ENCODE results near the gene MTMR3. TPM values are rescaled to one million over a fixed set of nuclear protein-coding genes. Genes with fewer than 3 reads are reported as not detected.
A peak's percentile ranks its signal among the peaks of the same experiment; 100 is the strongest.

MTMR3 gene
- total RNA-seq, 1 donor from 2014 or later: 35.4 TPM

DNA sequence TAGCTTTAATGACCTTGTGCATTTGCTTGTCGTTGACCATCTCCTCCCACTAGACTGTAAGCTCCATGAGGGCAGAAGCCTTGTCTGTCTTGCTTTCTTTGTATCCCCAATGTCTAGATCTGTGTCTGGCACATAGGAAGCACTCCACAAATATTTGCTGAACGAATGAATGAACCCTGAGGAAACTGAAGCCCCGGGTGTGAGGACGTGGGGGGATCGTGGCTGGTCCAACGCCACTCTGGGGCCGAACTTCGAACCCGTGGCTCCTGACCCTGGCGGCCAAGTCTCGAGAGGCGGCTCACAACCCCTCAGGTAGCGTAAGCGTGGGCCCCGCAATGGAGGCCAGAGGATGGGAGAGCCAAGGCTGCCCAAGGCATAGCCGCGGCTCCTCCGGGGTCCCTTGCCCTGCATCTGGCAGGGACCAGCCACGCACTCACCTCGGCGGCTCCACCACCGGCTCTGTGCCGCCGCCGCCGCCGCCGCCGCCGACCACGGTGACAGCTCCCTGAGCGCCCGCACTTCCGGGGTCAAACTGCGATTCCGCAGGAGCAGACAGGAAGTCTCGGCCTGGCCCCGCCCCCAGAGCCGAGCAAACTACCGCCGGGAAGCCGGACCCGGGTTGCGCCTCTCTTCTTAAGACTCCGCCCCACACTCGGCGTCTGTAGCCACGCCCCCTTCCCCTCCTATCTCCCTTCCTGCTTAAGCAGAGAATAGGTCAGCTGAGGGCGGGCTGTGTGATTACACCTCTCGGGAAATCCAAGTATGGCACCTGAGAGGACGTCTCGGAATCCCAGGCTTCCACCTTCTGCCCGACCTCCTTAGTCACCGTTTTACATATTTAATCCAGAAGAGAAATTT is 45.0 kb upstream of the MTMR3 start, which contains the start of gene ASCC2:
Gene ASCC2 (minus strand): TSS at position 534 of the 858 bp plus-strand sequence. CDS start 5,949 bp downstream, outside the sequence.
- H3K27me3 Mint-ChIP-seq (ENCODE audit: insufficient read depth, low read depth): peaks cover 9% of the 10 kb centered on the region
- peak within 1 kb of the TSS; percentile 38 for H3K27ac Mint-ChIP-seq
- H3K27ac ChIP-seq: no peak within 1 kb of the TSS
- H3K79me2 ChIP-seq (ENCODE audit: low read depth): peaks cover 12% of the 10 kb centered on the region
- no peaks in the 10 kb centered on the region for H3K27me3 ChIP-seq
- peaks cover 5% of the 10 kb centered on the region for H3K4me1 ChIP-seq
- peak; percentile 99 for DNase-seq (ENCODE audit: low spot score)
- H3K9me3 ChIP-seq (ENCODE audit: low read depth): no peaks in the 10 kb centered on the region
- peaks cover 21% of the 10 kb centered on the region for H3K4me1 Mint-ChIP-seq
- peak within 1 kb of the TSS; percentile 90 for H3K4me3 ChIP-seq
- H2AFZ ChIP-seq (replicated peaks): peak within 1 kb of the TSS; percentile 90
- TF ChIP-seq CTCF (IDR thresholded peaks at IDR 0.05) (peak; percentile 4), EZH2 (IDR thresholded peaks at IDR 0.05) (no peak)
- peak within 1 kb of the TSS; percentile 97 for H3K4me2 ChIP-seq
- H3K4me3 Mint-ChIP-seq: peak within 1 kb of the TSS; percentile 96
- no peaks in the 10 kb centered on the region for H3K36me3 Mint-ChIP-seq
- H3K9me3 Mint-ChIP-seq: no peaks in the 10 kb centered on the region
- H3K9ac ChIP-seq: peak within 1 kb of the TSS; percentile 55
- H3K36me3 ChIP-seq: no peaks in the 10 kb centered on the region
- no peaks in the 10 kb centered on the region for H4K20me1 ChIP-seq (ENCODE audit: low read depth)
- H3F3A ChIP-seq (ENCODE audit: low read depth): no peaks in the 10 kb centered on the region

- Histone ChIP-seq H3F3A (ENCODE audit: low read depth) (no peaks in the 10 kb centered on the region), H2AFZ (replicated peaks) (peak overlapping the region; percentile 80), H3K9ac (no peak overlapping the region), H3K4me1 (peaks cover 5% of the 10 kb centered on the region), H3K4me2 (peak overlapping the region; percentile 76), H3K9me3 (ENCODE audit: low read depth) (no peaks in the 10 kb centered on the region), H3K4me3 (peak overlapping the region; percentile 90), H3K36me3 (no peaks in the 10 kb centered on the region), H3K79me2 (ENCODE audit: low read depth) (peaks cover 12% of the 10 kb centered on the region), H3K27ac (no peak overlapping the region), H3K27me3 (no peaks in the 10 kb centered on the region), H4K20me1 (ENCODE audit: low read depth) (no peaks in the 10 kb centered on the region)
- no peak for DNase-seq (ENCODE audit: low spot score)
- Mint-ChIP-seq H3K36me3 (no peaks in the 10 kb centered on the region), H3K27ac (peak overlapping the region; percentile 38), H3K4me3 (peak overlapping the region; percentile 96), H3K4me1 (peaks cover 21% of the 10 kb centered on the region), H3K27me3 (ENCODE audit: insufficient read depth, low read depth) (peaks cover 9% of the 10 kb centered on the region), H3K9me3 (no peaks in the 10 kb centered on the region)
- TF ChIP-seq EZH2 (IDR thresholded peaks at IDR 0.05) (no peak), EZH2phosphoT487 (IDR thresholded peaks at IDR 0.05) (no peak), CTCF (IDR thresholded peaks at IDR 0.05) (no peak)
Measured at GRCh38 chr22:29838599-29838956, 44.4 kb upstream of the MTMR3 start.

DNA sequence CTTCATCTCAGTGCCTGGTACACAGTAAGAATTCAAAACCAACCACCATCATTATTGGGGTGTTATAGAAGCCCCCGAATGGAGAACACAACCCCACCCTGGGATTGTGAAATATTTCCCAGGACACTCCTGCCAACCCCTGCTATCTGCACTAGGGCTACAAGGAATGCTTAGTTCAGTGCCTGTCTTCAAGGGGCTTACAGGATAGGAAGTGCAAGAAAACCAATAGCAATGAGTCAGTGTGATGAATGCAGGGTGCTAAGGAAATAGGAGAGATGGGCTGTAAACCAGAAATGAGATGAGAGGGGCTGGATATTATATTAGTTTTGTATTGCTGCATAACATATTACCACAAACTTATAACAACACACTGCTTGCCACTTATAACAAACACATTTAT is 43.9 kb upstream of the MTMR3 start:
- peaks cover 9% of the 10 kb centered on the region for H3K27me3 Mint-ChIP-seq (ENCODE audit: insufficient read depth, low read depth)
- H3K4me3 Mint-ChIP-seq: peak overlapping the region; percentile 96
- H3K27me3 ChIP-seq: no peaks in the 10 kb centered on the region
- H3K36me3 Mint-ChIP-seq: no peaks in the 10 kb centered on the region
- H3K9me3 Mint-ChIP-seq: no peaks in the 10 kb centered on the region
- no peak for DNase-seq (ENCODE audit: low spot score)
- no peak overlapping the region for H3K4me3 ChIP-seq
- peak overlapping the region; percentile 80 for H2AFZ ChIP-seq (replicated peaks)
- H3K4me1 Mint-ChIP-seq: peaks cover 21% of the 10 kb centered on the region
- H3K27ac Mint-ChIP-seq: no peak overlapping the region
- H3K4me1 ChIP-seq: peaks cover 5% of the 10 kb centered on the region
- H4K20me1 ChIP-seq (ENCODE audit: low read depth): no peaks in the 10 kb centered on the region
- no peaks in the 10 kb centered on the region for H3K9me3 ChIP-seq (ENCODE audit: low read depth)
- TF ChIP-seq EZH2phosphoT487 (IDR thresholded peaks at IDR 0.05) (no peak), EZH2 (IDR thresholded peaks at IDR 0.05) (no peak)
- H3K79me2 ChIP-seq (ENCODE audit: low read depth): peaks cover 12% of the 10 kb centered on the region
- H3K36me3 ChIP-seq: no peaks in the 10 kb centered on the region
- H3K27ac ChIP-seq: no peak overlapping the region
- no peak overlapping the region for H3K9ac ChIP-seq
- no peak overlapping the region for H3K4me2 ChIP-seq
- no peaks in the 10 kb centered on the region for H3F3A ChIP-seq (ENCODE audit: low read depth)

DNA sequence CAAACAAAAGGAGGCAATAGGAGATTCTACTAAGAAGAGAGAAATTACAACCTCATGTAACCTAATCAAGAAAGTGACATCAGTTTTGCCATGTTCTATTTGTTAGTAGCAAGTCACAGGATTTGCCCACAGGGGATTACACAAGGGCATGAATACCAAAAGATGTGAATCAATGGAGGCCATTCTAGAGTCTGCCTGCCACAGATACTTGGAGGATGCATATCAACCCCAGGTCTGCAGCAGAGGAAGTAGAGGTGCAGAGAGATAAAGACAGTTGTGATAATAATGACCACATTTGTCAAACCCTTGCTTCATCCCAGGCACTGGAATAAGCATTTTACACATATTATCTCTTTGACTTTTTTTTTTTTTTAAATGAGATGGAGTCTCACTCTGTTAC is 42.5 kb upstream of the MTMR3 start:
- no peak overlapping the region for H3K27ac ChIP-seq
- no peaks in the 10 kb centered on the region for H3K36me3 Mint-ChIP-seq
- H3K27ac Mint-ChIP-seq: no peak overlapping the region
- no peaks in the 10 kb centered on the region for H3K36me3 ChIP-seq
- no peaks in the 10 kb centered on the region for H3K27me3 ChIP-seq
- TF ChIP-seq EZH2phosphoT487 (IDR thresholded peaks at IDR 0.05): no peak
- no peak for TF ChIP-seq EZH2 (IDR thresholded peaks at IDR 0.05)
- no peak for TF ChIP-seq CTCF (IDR thresholded peaks at IDR 0.05)
- no peak overlapping the region for H3K4me2 ChIP-seq
- H4K20me1 ChIP-seq (ENCODE audit: low read depth): no peaks in the 10 kb centered on the region
- H3K4me1 ChIP-seq: peaks cover 5% of the 10 kb centered on the region
- H3K9me3 Mint-ChIP-seq: no peaks in the 10 kb centered on the region
- H3K27me3 Mint-ChIP-seq (ENCODE audit: insufficient read depth, low read depth): peaks cover 9% of the 10 kb centered on the region
- peaks cover 12% of the 10 kb centered on the region for H3K79me2 ChIP-seq (ENCODE audit: low read depth)
- peaks cover 21% of the 10 kb centered on the region for H3K4me1 Mint-ChIP-seq
- H3F3A ChIP-seq (ENCODE audit: low read depth): no peaks in the 10 kb centered on the region
- H2AFZ ChIP-seq (replicated peaks): no peak overlapping the region
- no peak overlapping the region for H3K4me3 Mint-ChIP-seq
- H3K9me3 ChIP-seq (ENCODE audit: low read depth): no peaks in the 10 kb centered on the region
- DNase-seq (ENCODE audit: low spot score): no peak
- H3K4me3 ChIP-seq: no peak overlapping the region
- no peak overlapping the region for H3K9ac ChIP-seq

All from neural progenitor cell (in vitro differentiated cells).